GM10266 (cell line): Measurements from ENCODE around the gene BTBD9.

ENCODE experiments used
- DNase-seq: peaks from one replicate; pipeline ENCODE4 v3.0.0; 2012; ENCODE audit errors: extremely low spot score
- CTCF ChIP-seq: IDR thresholded peaks from 2 replicates; pipeline ENCODE4 v1.5.1; 2012; ENCODE audit warnings: mild to moderate bottlenecking, low read depth; ENCODE audit not compliant: control insufficient read depth, insufficient read depth; ENCODE audit errors: missing control alignments

The BTBD9 gene

DNA sequence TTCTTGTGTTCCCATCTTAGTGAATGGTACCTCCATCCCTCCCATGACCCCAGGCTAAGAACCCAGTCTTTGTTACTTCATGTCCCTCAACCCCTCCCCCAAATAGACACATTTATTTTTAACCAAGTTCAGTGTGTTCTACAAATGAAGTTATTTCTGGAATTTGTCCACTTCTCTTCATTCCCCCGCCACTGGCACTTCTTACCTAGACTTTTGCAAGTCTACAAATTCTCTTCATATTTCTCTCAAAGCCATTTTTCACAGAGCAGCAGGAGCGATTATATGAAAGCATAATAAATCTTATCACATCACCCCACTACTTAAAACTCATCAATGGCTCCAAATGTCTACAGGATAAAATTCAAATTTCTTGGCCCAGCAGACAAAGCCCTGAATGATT, 131.4 kb downstream of the BTBD9 start:
- no peak for DNase-seq
- TF ChIP-seq CTCF = no peak

DNA sequence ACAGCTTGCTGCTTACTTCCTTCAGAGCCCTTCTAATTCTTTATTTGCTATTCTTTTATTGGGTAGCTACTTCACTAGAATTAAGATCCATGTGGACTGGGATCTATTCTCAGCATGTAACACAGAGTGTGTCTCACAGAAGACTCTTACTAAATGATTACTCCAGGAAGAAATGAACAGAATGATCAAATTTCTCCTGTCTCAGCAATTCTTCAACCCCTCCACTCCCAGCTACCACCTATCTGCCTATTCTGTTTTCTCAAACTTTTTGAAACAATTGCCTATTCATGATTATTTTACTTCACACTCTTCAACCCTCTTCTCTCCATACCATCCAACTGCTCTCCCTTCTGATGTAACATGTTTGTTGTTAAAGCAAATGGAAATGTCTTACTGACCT, 132.6 kb downstream of the BTBD9 start:
- DNase-seq = no peak
- no peak for TF ChIP-seq CTCF

DNA sequence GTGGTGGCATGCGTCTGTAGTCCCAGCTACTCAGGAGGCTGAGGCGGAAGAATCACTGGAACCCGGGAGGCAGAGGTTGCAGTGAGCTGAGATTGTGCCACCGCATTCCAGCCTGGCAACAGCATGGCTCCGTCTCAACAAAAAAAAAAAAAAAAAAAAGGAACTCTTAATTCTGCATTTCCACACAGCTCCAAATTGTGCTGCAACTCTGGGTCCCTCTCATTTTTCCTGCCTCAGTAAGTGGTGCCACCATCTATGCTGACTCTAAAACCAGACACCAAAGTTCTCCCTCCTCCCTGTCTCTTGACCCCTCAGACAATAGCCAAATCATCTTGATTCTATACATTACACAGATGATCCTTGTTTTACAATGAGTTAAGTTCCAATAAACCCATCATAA, 133.9 kb downstream of the BTBD9 start:
- no peak for DNase-seq
- TF ChIP-seq CTCF = no peak

DNA sequence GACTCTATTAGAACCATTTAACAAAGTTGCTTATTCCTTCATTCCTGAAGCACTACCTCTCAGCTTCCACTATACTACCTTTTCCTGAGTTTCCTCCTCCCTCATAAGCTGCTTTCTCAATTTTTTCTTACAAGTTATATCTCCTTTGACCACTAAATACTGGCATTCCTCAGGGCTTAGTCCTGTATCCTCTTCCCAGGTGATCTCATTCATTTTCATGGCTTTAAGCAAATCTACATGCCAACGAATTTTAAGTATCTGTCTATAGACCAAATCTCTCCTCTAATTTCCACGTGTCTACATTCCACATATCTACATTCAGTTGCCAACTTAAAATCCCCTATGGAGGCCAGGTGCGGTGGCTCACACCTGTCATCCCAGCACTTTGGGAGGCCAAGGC, 134.7 kb downstream of the BTBD9 start:
- TF ChIP-seq CTCF = no peak
- DNase-seq = no peak

DNA sequence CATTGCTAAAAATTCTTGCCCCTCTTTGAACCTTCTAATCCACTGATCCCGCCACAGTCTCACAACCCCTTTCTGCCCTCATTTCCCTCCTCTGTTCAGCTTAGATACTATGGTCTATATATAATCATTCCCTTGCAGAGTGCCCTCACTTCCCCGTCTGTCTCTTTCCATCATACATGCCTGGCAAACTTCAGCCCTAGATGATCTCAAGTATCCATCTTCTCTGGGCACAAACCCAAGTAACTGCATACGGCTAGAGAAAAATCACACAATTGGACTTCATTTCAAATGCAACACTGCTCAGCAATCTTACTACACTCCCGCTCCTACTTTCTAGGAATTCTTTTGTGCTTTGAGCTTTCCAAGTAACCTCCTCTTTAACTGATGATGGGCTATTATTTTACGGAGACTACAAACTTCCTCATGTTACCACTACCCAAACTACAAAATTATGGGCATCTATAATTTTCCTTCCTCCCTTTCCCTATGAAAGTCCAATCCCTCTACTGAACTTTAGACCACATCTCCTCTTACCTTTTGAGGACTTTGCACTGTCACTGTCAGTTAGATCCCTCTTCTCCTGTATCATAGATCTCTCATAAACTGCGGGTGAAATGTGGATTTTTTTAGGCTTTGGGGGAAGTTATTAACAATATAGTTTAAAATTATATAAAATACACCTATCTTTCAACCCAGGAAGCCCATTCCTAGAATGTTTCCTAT, 135.6 kb downstream of the BTBD9 start:
- no peak for TF ChIP-seq CTCF
- DNase-seq = no peak

GRCh38 chr6:38503032-38503773, 136.5 kb downstream of the BTBD9 start:
- no peak for DNase-seq
- TF ChIP-seq CTCF = no peak

GRCh38 chr6:38502423-38502822, 137.3 kb downstream of the BTBD9 start:
- no peak for DNase-seq
- no peak for TF ChIP-seq CTCF
